Kidney tubule cell (primary cell): ENCODE results near the gene PRDM15.
A peak's percentile ranks its signal among the peaks of the same experiment; 100 is the strongest.

ENCODE experiments used
- DNase-seq: peaks from one replicate; pipeline ENCODE4 v3.0.0-alpha.2; 2018; ENCODE audit warnings: low spot score

The PRDM15 gene

GRCh38 chr21:41763398-41763931 is 115.7 kb downstream of the PRDM15 start:
- peak; percentile 35 for DNase-seq

- DNase-seq: no peak
Measured at GRCh38 chr21:41762753-41763152, 116.4 kb downstream of the PRDM15 start.

- no peak for DNase-seq
Measured at GRCh38 chr21:41761934-41762635, 117.1 kb downstream of the PRDM15 start.

DNA sequence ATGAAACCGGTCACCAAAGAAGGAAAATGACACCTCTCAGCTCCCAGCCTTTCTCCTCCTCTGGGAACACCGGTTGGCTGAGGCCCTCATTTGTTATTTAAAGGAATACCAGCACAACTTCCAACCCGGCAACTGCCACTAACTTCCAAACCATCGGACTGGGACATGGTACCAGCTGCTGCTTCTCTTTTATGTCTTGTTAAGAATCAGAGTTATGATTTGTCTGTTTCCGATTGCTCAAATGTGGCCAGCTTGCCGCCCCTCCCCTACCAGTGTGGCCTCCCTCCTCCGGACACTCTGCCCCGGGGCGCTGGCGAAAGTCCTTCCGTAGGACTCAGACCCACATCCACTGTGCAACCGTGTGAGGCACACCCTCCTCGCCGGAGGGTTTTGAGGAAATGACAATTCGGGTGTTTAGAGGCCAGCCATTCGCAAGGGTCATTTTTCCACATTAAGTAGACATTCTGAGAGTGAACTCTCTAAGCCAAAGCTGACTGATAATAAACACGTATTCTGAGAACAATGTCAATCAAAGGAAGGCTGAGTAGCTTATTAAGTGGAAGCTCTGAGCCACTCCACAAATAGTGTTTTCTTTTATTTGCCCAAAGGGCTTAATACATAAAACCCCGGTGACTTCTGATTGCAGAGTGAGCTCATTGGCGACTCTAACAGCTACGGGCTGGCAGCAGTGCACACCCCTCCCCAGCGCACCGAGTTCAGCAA is 117.8 kb downstream of the PRDM15 start:
- peak; percentile 69 for DNase-seq

- no peak for DNase-seq
Measured at GRCh38 chr21:41760411-41760810, 118.7 kb downstream of the PRDM15 start.

DNA sequence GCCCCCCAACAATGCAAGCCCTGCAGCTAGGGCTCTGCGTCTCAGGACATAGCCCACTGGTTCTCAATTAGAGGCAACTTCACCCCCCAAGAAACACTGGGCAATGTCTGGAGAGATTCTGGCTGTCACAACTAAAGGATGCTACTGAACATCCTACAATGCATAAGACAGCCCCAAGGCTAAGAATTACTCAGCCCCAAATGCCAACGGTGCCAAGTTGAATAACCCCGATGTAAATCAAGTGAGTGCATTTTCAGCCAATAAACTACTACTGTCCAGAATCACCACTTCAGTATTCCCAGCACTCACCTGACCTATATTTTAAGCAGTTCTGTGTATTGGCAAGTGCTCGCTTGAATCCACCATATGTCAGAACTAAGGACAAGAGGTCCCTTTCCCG is 119.2 kb downstream of the PRDM15 start:
- no peak for DNase-seq

DNA sequence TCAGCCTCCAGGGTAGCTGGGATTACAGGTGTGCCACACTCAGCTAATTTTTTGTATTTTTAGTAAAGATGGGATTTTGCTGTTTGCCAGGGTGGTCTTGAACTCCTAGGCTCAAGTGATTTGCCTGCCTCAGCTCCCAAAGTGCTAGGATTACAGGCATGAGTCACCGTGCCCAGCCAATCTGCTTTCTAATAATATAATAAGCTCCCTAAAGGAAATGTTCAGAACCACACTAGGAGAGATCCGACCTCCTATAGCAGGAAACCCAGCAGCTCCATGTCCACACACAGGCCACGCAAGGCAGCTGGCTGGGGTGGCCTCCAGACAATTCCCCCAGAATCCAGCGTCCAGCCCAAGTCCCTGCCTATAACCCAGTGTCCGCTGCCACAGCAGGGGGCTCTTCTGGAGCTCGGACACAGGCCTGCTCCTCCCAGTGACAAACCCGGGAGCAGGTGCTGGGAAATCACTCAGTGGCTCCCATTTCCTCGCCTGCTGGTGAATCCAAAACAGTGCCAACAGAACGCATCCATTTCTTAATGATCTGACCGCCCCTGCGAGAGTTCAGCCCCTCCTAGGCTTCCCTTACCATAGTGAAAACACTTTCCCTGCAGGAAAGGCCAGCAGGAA is 119.8 kb downstream of the PRDM15 start:
- DNase-seq: peak; percentile 22

DNA sequence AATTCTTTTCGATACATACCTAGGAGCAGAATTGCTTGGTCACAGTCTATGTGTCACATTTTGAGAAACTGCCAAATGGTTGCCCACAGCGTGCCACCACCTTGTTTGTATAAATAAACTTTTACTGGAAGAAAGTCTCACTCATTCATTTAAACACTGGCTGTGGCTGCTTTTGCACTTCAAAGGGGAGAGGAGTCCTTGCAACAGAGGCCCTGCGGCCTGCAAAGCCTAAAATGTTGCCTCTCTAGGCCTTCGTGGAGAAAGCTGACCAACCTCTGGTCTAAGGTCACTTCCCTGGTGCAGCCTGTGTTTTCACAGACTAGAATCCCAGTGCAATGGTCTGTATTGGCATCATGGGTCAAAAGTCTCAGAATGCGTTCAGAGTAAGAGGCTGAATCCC is 120.6 kb downstream of the PRDM15 start:
- peak; percentile 62 for DNase-seq

DNA sequence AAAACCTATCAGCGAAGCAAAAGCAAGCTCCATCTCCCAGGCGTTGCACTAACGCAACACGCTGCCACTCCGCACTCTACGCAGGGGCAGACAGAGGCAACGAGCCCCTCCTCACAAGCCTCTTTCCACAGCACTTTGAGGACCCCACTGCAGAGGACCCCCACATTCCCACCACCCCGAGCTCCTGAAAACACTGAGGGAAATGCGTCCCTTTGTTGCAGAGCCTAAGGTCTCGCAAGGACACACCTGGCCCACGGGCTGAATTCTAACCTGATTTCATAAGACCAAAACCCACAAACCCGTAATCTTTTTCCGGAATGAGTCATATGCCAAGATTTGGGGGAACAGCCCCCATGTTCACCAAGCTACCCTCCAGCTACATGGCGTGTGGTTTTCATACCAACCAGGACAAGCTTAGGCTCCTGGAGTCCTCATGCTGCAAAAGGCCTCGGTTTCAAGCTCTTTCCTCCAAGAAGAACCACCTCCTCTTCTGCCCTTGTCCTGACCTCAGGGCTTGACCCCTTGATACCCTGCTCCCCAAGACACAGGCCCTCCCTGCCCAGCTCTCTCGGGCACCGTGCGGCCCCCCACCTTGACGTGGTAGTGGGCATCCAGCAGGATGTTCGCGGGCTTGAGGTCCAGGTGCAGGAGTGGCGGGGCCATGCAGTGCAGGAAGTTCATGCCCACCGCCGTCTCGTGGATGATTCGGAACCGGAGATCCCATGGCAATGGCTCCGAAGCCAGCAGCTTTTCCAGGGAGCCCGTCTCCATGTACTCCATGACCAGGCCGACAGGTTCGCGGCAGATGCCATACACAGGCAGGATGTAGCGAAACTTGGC is 123.0 kb downstream of the PRDM15 start:
- no peak for DNase-seq

- no peak for DNase-seq
Measured at GRCh38 chr21:41755258-41755933, 123.7 kb downstream of the PRDM15 start.

GRCh38 chr21:41754479-41754891 is 124.7 kb downstream of the PRDM15 start:
- no peak for DNase-seq

DNA sequence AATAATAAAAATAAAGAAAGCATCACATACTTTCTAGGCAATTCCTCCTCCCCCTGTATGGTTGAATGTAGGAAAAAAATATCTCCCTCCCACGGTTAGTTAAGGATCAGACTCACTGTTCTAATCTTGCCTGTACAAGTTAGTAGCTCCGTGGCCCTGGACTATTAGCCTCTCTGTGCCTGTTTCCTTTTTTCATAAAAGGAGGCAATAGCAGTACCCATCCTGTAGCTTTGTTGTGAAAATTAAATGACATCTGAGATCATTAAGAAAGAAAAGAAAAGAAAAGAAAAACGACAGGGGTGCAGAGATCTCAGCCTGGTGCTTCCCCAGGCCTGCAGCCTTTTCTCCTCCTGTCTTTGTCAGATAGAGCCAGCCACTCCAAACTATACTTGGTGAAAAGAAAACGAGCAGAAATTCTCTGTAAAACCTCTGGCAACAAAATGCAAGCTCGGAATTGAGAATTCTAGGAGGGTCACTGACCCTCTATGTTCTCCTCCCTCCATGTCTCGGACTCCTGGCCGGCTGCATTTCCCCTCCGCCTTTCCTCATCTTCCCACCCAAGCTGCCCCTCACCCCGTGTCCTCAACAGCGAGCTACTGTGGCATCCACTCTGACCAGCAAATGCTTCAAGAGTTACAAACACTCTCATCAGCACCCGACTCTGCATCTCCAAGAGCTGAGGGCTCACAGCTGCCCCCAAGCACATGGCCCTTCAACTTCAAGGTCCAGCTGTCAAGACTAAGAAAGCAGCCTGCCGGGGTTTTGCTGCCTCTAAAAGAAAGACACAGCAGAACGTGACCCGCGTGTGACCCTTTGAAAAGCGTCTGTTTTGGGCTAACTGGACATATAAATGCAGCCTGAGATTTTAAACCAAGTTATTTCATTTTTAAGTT is 125.9 kb downstream of the PRDM15 start:
- no peak for DNase-seq

- peak; percentile 79 for DNase-seq
Measured at GRCh38 chr21:41752231-41752681, 126.9 kb downstream of the PRDM15 start.

DNA sequence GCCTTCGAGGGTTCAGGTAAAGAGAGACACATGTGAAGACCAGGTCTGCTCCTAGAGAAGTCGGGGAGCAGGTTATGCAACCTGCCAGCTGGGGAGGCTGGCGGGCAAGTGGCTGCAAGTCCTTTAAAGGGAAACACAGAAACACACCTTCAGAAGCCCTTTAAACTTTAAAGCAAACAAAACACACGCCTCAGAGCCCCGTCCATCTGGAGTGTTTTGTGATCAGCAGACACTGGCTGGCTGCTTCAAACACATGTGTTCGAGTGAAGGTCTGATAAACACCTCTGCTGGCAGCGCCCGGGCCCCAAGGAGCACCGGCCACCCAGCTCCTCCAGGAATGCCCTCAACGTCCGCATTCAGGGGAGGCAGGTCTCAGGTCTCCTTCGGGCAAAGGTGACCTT is 127.5 kb downstream of the PRDM15 start:
- DNase-seq: peak; percentile 8

- peak; percentile 48 for DNase-seq
Measured at GRCh38 chr21:41750532-41751151, 128.5 kb downstream of the PRDM15 start.

- peak; percentile 68 for DNase-seq
Measured at GRCh38 chr21:41750051-41750450, 129.1 kb downstream of the PRDM15 start.

DNA sequence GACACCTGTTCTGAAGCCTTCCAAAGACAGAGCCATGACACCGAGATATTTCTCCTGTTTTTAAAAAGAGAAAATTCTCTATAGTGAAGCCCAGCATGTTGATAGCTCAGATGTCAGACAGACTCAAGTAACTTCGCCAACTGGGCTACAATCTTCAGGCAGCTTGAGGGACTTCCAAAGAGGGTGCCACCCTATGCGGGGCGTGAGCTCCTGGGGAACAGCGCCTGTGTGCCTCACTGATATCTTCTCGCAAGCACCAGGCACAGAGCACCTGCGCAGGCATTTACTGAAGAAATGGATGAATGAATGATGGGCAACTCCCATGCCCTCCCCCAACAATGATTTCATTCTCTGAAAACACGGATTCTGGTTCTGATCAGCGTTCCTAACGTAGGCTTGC is 129.9 kb downstream of the PRDM15 start:
- no peak for DNase-seq
